CD4-positive, alpha-beta T cell treated with Interleukin-17A for 1 hour (primary cell): Measurements from ENCODE around the gene SPATA31C2.
"Not testable (repeated sequence)": the region's sequence is repeated elsewhere in the genome, so short reads cannot be mapped to it uniquely, and the experiment has no call there.

Experiments used
- DNase-seq: peaks from one replicate; pipeline ENCODE4 v3.0.0-alpha.2; 2020

The SPATA31C2 gene

DNA sequence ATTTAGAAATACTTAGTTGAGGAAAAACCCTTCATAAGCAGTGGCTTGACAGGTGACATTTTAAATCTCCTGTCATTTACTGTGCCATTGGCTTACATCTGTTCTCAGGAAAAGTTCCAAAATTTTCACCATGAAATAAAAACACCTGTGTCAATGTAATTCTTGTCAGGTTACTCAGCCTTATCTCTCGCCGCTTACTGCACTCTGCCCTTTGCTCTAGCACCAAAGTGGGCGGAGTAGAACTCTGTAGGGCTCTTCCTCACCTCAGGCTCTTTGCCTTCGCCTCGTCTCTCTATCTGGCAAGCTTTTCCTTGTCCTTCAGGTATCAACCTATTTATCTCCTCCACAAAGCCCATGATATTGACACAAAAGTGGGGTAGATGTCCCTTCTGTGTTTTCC lies 20.2 kb downstream of the SPATA31C2 start:
- DNase-seq: not testable (repeated sequence)

DNA sequence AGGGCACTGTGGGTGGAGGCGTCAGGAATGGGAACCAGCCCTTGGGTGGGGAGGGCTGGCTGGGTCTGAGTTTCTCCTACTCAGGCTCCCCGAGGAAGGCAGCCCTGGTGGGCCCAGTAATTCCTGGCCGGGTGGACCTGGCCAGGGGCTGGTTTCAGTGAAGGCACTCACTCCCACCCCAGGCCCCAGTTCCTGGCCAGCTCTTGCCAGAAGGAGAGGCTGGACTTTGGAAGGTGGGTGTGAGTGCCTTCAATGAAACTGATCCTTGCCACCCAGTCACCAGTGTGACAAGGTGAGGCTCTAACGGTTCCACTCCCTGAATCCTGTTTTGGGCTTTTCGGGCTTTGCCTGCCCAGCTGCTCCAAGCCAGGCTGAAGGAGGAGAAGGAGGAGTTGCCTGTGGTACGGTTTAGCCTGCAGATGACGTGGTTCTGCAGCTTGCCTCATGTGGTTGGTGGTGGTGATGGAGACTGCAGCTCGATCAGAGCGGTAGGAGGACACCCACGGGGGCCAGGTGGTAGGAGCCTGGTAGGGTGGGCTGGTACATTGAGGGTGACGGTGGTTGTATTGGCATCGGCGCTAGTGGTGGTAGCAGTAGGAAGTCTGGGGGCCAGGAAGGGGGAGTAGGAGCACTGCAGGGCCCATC lies 23.2 kb downstream of the SPATA31C2 start:
- DNase-seq: not testable (repeated sequence)

DNA sequence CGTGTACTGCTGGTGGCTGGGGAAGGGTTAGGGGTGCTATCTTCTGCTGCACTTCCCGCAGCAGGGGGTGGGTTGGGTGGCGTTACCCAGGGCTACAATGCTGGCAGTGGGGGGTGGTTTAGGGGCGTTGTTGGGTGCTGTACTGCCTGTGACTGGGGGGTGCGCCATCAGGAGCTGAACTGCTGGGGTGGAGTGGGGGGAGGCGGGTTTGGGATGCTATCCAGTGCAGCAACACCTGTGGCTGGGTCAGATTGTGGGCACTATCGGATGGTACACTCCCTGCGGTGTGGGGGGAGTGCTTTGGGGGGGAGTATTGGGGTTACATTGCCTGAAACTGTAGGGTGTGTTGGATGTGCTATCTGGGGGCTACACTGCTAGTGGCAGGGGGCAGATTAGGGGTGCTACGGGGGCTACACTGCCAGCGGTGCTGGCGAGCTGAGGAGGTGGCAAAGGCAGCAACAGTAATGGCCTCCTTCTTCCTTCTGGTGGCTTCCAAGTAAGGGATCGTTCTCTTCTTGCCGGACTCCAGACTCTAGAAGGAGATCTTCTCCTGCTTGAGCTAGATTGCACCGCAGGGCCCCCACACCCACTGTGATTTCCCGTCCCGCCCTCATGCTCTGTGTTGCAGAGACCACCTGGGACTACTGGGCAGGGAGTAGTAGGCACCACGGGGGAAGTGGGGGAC lies 23.9 kb downstream of the SPATA31C2 start:
- not testable (repeated sequence) for DNase-seq

GRCh38 chr9:88113156-88114130 lies 24.8 kb downstream of the SPATA31C2 start:
- not testable (repeated sequence) for DNase-seq

DNA sequence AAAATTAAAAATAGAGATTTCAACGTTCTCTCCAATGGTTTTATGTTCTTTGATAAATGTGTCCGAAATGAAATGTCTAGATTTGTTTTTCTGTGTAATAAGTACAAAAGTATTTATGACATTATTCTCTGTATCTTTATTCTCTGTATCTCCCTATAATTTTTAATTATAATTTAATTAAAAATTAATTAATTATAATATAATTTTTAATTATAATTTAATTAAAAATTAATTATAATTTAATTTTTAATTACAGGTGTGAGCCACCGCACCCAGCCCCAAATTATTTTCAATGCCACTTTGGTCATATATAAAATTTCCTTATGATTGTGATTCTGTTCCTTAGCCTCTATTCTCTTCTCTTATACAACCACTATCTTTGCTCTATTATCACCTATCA lies 28.2 kb downstream of the SPATA31C2 start:
- no peak for DNase-seq

DNA sequence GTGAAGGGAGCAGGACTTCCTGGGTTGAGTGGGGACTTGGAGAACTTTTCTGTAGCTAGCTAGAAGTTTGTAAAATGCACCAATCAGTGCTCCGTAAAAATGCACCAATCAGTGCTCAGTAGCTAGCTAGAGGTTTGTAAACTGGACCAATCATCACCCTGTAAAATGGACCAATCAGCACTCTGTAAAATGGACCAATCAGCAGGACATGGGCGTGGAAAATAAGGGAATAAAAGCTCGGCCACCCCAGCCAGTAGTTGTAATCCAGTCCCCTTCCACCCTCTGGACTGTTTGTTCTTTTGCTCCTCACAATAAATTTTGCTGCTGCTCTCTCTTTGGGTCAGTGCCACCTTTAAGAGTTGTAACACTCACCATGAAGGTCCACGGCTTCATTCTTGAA lies 29.5 kb downstream of the SPATA31C2 start:
- no peak for DNase-seq

- peak; percentile 19 for DNase-seq
Observed at GRCh38 chr9:88106492-88106891, 31.8 kb downstream of the SPATA31C2 start.

- no peak for DNase-seq
Observed at GRCh38 chr9:88092797-88093331, 45.4 kb downstream of the SPATA31C2 start.

- no peak for DNase-seq
Observed at GRCh38 chr9:88090151-88090581, 48.1 kb downstream of the SPATA31C2 start.

GRCh38 chr9:88087906-88088305 lies 50.4 kb downstream of the SPATA31C2 start:
- no peak for DNase-seq

- DNase-seq: no peak
Observed at GRCh38 chr9:88085476-88085875, 52.8 kb downstream of the SPATA31C2 start.

GRCh38 chr9:88084357-88085183 lies 53.7 kb downstream of the SPATA31C2 start:
- DNase-seq: no peak
